ENCODE data around the gene CHD9NB.
A peak's percentile ranks its signal among the peaks of the same experiment; 100 is the strongest.
"Not testable (repeated sequence)": the region's sequence is repeated elsewhere in the genome, so short reads cannot be mapped to it uniquely, and the experiment has no call there.

CHD9NB gene

GRCh38 chr16:53083119-53083518 lies 30.4 kb upstream of the CHD9NB start:
- no peak for DNase-seq

- DNase-seq: no peak
Measured at GRCh38 chr16:53082509-53082908, 29.8 kb upstream of the CHD9NB start.

DNA sequence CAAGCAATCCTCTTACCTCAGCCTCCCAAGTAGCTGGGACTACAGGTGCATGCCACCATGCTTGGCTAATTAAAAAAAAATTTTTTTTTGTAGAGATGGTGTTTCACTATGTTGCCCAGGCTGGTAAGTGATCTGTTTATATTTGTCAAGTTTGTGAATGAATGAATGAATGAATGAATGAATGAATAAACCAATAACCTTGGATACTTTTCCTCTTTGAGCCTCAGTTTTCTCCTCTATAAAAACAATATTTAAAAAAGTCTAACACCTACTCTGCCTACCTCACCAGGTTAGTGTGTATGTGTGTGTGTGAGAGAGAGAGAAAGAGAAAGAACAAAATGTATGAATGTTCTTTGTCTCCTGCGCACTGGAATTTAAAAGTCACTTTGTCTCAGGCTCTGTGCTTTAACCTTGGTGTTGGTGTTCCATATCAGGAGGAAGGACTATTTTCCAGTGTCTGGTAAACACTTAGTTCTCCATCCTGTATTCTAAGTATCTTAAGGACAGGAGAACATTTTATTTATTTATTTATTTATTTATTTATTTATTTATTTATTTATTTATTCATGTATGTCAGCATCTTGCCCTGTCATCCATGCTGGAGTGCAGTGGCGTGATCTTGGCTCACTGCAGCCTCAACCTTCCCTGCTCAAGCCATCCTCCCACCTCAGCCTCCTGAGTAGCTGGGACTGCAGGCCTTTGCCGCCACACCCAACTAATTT lies 29.1 kb upstream of the CHD9NB start:
- no peak for DNase-seq

DNA sequence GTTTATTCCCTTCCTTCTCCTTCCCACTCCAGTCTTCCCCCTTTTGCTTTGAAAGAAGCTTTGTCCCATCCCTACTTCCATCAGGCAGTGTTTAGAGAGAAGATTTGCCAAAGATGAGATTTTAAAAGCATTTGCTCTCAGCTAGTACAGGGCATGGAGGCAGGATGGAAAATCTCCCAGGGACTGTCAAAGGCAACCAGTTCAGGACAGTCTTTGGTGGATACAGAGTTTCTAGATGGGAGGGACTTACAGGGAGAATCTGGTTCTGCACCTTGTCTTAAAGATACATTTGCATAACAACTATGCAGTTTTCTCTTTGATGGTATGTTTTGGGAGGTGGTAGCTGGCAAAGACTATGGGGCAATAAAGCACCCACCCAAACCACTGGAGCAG lies 28.3 kb upstream of the CHD9NB start:
- DNase-seq: no peak

DNA sequence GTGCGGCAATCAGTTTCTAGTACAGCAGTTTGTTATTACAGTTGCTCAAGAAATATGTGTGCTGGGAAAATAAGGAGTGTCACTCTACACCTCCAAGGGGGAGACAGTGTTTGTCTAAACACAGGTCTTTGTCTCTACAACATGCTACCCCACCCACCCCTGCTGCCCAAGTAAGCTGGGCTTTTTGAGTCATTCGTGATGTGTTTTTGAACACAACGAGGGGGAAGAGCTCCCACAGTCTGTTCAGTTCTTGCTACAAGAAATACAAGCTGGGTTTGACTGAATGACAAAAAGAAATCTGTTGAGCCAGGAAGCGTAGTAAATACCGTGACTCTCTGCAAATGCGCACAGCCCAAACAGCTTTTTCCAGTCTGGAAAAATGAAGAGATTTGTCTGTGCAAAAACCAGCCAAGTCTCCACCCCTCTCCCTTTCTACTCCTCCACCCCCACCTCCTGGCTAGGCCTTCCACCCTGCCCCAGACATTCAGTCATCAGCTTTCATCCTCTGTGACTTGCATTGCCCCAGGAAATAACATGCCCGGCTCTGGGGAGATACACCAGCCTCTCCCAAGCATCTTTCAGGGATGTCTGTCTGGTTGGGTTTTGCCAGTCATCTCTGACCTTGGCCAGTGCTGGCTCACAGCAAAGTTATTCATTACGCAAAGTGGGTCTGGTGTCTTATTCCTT lies 27.8 kb upstream of the CHD9NB start:
- peak; percentile 84 for DNase-seq

- DNase-seq: no peak
Measured at GRCh38 chr16:53078765-53079485, 26.2 kb upstream of the CHD9NB start.

DNA sequence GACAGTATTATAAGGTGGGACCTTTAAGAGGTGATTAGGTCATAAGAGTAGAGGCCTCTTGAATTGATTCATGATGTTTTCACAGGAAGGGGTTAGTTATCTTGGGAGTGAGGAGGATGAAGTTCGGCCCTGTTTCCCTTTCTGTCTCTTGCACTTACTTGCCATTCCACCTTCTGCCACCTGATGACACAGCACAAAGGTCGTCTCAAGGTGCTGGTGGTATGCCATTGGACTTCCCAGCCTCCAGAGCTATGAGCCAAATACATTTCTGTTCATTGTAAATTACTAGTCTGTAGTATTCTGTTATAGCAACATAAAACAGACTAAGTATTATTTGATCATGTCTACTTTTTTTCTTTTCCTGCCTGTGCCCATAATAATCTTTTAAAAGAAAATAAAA lies 25.6 kb upstream of the CHD9NB start:
- DNase-seq: no peak

- not testable (repeated sequence) for DNase-seq
Measured at GRCh38 chr16:53075461-53075860, 22.8 kb upstream of the CHD9NB start.

DNA sequence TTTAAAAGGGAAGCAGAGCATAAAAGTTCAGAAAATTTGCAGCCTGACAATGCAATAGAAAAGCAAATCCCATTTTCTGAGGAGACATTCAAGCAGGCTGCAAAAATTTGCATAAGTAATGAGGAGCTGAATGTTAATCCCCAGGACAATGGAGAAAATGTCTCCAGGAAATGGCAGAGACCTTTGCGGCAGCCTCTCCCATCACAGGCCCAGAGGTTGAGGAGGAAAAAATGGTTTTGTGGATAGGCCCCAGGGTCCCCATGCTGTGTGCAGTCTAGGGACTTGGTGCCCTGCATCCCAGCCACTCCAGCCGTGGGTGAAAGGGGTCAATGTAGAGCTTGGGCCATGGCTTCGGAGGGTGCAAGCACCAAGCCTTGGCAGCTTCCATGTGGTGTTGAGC lies 21.6 kb upstream of the CHD9NB start:
- not testable (repeated sequence) for DNase-seq

- DNase-seq: no peak
Measured at GRCh38 chr16:53073022-53073421, 20.3 kb upstream of the CHD9NB start.

GRCh38 chr16:53071748-53072301 lies 19.1 kb upstream of the CHD9NB start:
- DNase-seq: no peak

DNA sequence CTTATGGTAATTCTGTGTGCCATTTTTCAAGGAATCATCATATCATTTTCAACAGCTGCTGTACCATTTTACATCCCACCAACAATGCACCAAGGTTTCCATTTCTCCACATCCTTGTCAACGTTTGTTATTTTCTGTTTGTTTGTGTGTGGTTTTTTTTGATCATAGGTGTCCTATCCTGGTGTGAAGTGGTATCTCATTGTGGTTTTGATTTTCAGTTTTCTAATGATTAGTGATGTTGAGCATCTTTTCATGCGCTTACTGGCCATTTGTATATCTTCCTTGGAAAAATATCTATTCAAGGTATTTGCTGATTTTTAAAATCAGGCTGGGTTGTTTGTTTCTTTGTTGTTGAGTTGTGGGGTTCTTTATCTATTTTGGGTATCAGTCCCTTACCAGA lies 17.1 kb upstream of the CHD9NB start:
- no peak for DNase-seq

DNA sequence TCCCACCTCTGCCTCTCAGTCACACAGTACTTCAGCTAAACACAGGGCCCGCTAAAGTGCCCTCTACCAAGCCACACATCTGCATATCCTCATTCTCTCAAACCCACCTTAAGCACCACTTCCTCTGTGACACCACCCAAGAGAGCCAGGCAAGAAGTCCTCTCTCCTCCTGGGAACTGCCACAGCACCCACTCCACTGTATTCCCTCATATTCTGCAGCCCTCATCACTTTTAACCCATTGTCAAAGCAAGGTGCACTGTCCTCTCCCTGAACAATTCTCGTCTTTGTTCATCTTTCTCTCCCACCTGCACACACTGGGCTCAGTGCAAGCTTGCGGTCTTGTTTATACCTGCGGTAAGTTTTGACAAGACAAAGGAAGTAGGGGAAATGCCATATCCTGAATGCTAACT lies 15.7 kb upstream of the CHD9NB start:
- no peak for DNase-seq

- DNase-seq: no peak
Measured at GRCh38 chr16:53067675-53068074, 15.0 kb upstream of the CHD9NB start.

DNA sequence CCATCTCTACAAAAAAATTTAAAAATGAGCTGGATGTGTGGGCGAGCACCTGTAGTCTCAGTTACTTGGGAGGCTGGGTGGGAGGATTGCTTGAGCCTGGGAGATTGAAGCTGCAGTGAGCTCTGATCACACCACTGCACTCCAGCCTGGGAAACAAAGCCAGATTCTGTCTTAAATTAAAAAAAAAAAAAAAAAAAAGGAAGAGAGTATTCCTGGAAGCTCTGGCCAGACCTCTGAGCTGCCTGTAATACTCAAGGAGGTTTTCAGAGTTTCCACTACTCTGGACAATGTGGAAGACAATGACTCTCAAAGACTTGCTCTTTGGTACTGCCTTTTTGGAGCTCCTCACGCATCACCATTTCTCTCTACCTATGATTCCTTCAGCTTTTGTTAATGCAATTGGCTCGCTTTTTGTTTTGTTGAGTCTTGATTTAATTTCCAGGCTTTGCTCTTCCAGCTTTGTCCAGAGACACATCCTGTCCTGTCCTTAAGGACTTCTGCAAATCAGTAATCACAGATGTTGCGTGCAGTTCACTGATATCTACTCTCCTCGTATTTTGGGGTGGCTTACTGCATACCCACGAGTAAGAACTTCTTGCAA lies 12.9 kb upstream of the CHD9NB start:
- no peak for DNase-seq

DNA sequence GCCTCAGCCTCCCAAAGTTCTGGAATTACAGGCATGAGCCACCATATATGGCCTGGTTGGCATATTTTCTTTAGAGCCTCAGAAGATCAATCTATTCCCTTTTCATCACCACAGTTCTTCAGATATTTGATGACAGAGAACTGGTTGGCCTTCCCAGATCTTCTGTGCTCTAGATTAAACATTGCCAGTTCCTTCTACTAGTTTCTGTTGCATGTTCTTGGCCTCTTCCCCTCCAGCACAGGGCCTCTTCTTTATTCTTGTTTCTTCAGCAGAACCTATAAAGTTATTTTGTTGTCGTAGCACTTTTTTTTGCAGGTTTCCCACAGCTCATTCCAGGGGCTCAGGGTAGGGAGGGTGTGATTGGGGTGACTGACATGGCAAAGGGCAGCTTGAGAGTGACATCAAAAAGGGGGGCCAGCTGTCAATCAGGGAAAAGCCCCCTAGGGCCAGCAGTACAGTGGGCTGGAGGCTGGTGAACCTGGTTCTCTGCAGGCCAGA lies 11.4 kb upstream of the CHD9NB start:
- no peak for DNase-seq

- DNase-seq: no peak
Measured at GRCh38 chr16:53061701-53062159, 9.0 kb upstream of the CHD9NB start.

- DNase-seq: no peak
Measured at GRCh38 chr16:53061256-53061655, 8.6 kb upstream of the CHD9NB start.

DNA sequence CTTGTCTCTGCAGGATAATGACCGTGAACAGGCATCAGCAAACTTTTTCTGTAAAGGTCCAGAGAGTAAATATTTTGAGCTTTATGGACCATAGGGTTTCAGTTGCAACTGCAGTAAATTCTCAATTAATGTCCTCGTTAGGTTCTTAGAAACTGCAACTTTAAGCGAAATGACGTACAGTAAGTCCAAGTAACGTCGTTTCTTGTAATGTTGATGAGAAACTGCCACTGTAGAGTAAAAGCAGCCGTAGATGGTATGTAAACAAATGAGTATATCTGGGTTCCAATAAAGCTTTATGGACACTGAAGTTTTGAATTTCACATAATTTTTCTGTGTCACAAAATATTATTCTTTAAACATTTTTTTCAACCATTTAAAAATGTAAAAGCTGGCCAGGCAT lies 7.0 kb upstream of the CHD9NB start:
- DNase-seq: no peak

DNA sequence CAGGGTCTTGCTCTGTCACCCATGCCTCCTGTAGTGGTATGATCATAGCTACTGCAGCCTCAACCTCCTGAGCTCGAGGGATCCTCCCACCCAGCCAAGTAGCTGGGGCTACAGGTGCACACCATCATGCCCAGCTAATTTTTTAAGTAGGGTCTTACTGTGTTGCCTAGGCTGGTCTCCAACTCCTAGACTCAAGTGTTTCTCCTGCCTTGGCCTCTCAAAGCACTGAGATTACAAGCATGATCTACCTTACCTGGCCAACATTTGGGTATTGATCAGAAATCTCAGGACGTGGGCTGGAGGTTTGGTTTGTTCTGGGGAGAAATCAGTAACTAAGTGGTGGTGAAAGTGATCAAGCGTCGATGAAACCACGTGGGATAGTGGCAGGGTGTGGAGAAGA lies 6.2 kb upstream of the CHD9NB start:
- no peak for DNase-seq

GRCh38 chr16:53058441-53058840 lies 5.7 kb upstream of the CHD9NB start:
- no peak for DNase-seq

- no peak for DNase-seq
Measured at GRCh38 chr16:53057658-53058057, 5.0 kb upstream of the CHD9NB start.

- DNase-seq: peak; percentile 63
Measured at GRCh38 chr16:53056392-53056881, 3.7 kb upstream of the CHD9NB start.
